GM19328 (cell line): Measurements from ENCODE around the gene SLF2.
"Not testable (repeated sequence)": the region's sequence is repeated elsewhere in the genome, so short reads cannot be mapped to it uniquely, and the experiment has no call there.

ENCODE experiments used
- ATAC-seq: cut with Tn5 transposase; IDR thresholded peaks from one replicate; pipeline ENCODE4 v1.9.1; 2021; ENCODE audit warnings: mild to moderate bottlenecking, moderate library complexity; ENCODE audit not compliant: unreplicated experiment

Gene SLF2

GRCh38 chr10:100877461-100877850, 35.3 kb upstream of the SLF2 start:
- ATAC-seq: no peak

GRCh38 chr10:100878291-100878910, 34.4 kb upstream of the SLF2 start:
- ATAC-seq: no peak

- no peak for ATAC-seq
Observed at GRCh38 chr10:100879741-100880360, 32.9 kb upstream of the SLF2 start.

- no peak for ATAC-seq
Observed at GRCh38 chr10:100881556-100882213, 31.1 kb upstream of the SLF2 start.

GRCh38 chr10:100882252-100882651, 30.5 kb upstream of the SLF2 start:
- ATAC-seq: no peak

- no peak for ATAC-seq
Observed at GRCh38 chr10:100882671-100883311, 30.0 kb upstream of the SLF2 start.

GRCh38 chr10:100883312-100883821, 29.4 kb upstream of the SLF2 start:
- no peak for ATAC-seq

GRCh38 chr10:100885611-100886010, 27.2 kb upstream of the SLF2 start:
- not testable (repeated sequence) for ATAC-seq

- no peak for ATAC-seq
Observed at GRCh38 chr10:100886091-100886490, 26.7 kb upstream of the SLF2 start.

- ATAC-seq: no peak
Observed at GRCh38 chr10:100886521-100886920, 26.2 kb upstream of the SLF2 start.

GRCh38 chr10:100886963-100887362, 25.8 kb upstream of the SLF2 start:
- ATAC-seq: no peak

GRCh38 chr10:100887761-100888296, 24.9 kb upstream of the SLF2 start:
- ATAC-seq: no peak

- ATAC-seq: no peak
Observed at GRCh38 chr10:100888957-100889356, 23.8 kb upstream of the SLF2 start.

GRCh38 chr10:100889546-100889945, 23.2 kb upstream of the SLF2 start:
- ATAC-seq: no peak

- ATAC-seq: no peak
Observed at GRCh38 chr10:100890141-100890672, 22.6 kb upstream of the SLF2 start.

- no peak for ATAC-seq
Observed at GRCh38 chr10:100890673-100891317, 22.0 kb upstream of the SLF2 start.

GRCh38 chr10:100894033-100894432, 18.7 kb upstream of the SLF2 start:
- no peak for ATAC-seq

GRCh38 chr10:100894589-100895294, 18.0 kb upstream of the SLF2 start:
- ATAC-seq: no peak

GRCh38 chr10:100895346-100895745, 17.4 kb upstream of the SLF2 start:
- ATAC-seq: no peak

- no peak for ATAC-seq
Observed at GRCh38 chr10:100895896-100896295, 16.9 kb upstream of the SLF2 start.
